K562 (cell line): Measurements from ENCODE around the gene NOTO. TPM values are rescaled to one million over a fixed set of nuclear protein-coding genes. Genes with fewer than 3 reads are reported as not detected.

Experiments
- AFF4 ChIP-seq: sonication (generic); formaldehyde crosslinking; IDR thresholded peaks from 2 replicates; pipeline ENCODE4 v1.8.0; 2023; ENCODE audit warnings: mild to moderate bottlenecking, missing genetic modification reagents
- BMI1 ChIP-seq: fragments of 150-350 bp; IDR thresholded peaks from 2 replicates; pipeline ENCODE4 v1.6.1; 2014; ENCODE audit warnings: low read length
- CHD4 ChIP-seq: fragments of 200-600 bp; sonication (generic); IDR thresholded peaks from 3 replicates; pipeline ENCODE4 v1.6.1; 2012; ENCODE audit warnings: low read depth, mild to moderate bottlenecking, mixed read lengths, low read length, inconsistent platforms; ENCODE audit not compliant: insufficient read depth, insufficient replicate concordance, poor library complexity, severe bottlenecking
- DACH1 ChIP-seq: fragments of 450-650 bp; IDR thresholded peaks from 2 replicates; pipeline ENCODE4 v1.6.1; 2018; ENCODE audit not compliant: partially characterized antibody
- KLF13 ChIP-seq: fragments of 450-650 bp; IDR thresholded peaks from 2 replicates; pipeline ENCODE4 v1.6.1; 2016; ENCODE audit warnings: missing genetic modification characterization, low read depth, mild to moderate bottlenecking, missing compliant biosample characterization, moderate library complexity, borderline replicate concordance
- MLLT1 ChIP-seq, 2 experiments: fragments of 450-650 bp; IDR thresholded peaks; 2 replicates each; pipeline ENCODE4 v1.6.1; 2016
- MXI1 ChIP-seq: IDR thresholded peaks from 2 replicates; pipeline ENCODE4 v1.6.1; 2011; ENCODE audit warnings: low read depth, mild to moderate bottlenecking, improper control_type of control experiment, low read length
- RAD51 ChIP-seq: fragments of 450-650 bp; IDR thresholded peaks from 2 replicates; pipeline ENCODE4 v1.7.1; 2016; ENCODE audit warnings: low read depth, mild to moderate bottlenecking, borderline replicate concordance
- SMARCC2 ChIP-seq: fragments of 450-650 bp; IDR thresholded peaks from 2 replicates; pipeline ENCODE4 v1.6.1; 2017; ENCODE audit warnings: antibody characterized with exemption, moderate library complexity, mild to moderate bottlenecking, low read depth
- SRSF1 ChIP-seq: fragments of 200-400 bp; formaldehyde crosslinking; IDR thresholded peaks from 2 replicates; pipeline ENCODE4 v1.6.1; 2017; ENCODE audit warnings: mild to moderate bottlenecking, low read depth, low read length, moderate library complexity
- TBP ChIP-seq: optimal IDR thresholded peaks from 2 replicates; pipeline ENCODE3; 2011; ENCODE audit warnings: low read depth, low read length, improper control_type of control experiment
- TFE3 ChIP-seq: fragments of 450-650 bp; formaldehyde crosslinking; IDR thresholded peaks from 2 replicates; pipeline ENCODE4 v1.4.0; 2020; ENCODE audit warnings: mild to moderate bottlenecking, mixed read lengths
- VEZF1 ChIP-seq: fragments of 200-800 bp; sonication (Bioruptor generic); IDR thresholded peaks from 2 replicates; pipeline ENCODE4 v1.6.1; 2017; ENCODE audit warnings: missing genetic modification characterization, missing compliant biosample characterization
- ZKSCAN3 ChIP-seq: fragments of 250-450 bp; sonication (Bioruptor Pico); IDR thresholded peaks from 2 replicates; pipeline ENCODE4 v1.4.0; 2020
- ZNF449 ChIP-seq: fragments of 250-450 bp; sonication (Bioruptor Pico); IDR thresholded peaks from 2 replicates; pipeline ENCODE4 v1.8.0; 2022; ENCODE audit warnings: moderate library complexity, mild to moderate bottlenecking, inconsistent platforms
- ZNF655 ChIP-seq: fragments of 250-450 bp; sonication (Bioruptor Pico); IDR thresholded peaks from 2 replicates; pipeline ENCODE4 v1.5.0; 2021
- ZZZ3 ChIP-seq: fragments of 450-650 bp; IDR thresholded peaks from 2 replicates; pipeline ENCODE4 v1.6.1; 2016; ENCODE audit warnings: antibody characterized with exemption, mild to moderate bottlenecking, moderate library complexity
- polyA plus RNA-seq, 8 experiments: library from polyadenylated mRNA; depleted of rRNA in 4 of 8; stranded (reverse) in 5 of 8; unstranded in 3 of 8; fragments of >200 nt; fragmentation: Nextera tagmentation in 2 of 8; fragmentation: Illumina TruSeq in 1 of 8; extraction: Ambion mirVana in 2 of 8; extraction: Trizol in 1 of 8; gene quantifications; 2 replicates each; pipeline versions ENCODE4 v1.2.1 to v1.2.3, GENCODE V29; 2011 to 2014; ENCODE audit warnings: inconsistent platforms in 1 of 8, missing spikeins in 1 of 8
- total RNA-seq, 7 experiments: library from RNA; depleted of rRNA in 6 of 7; stranded (reverse); fragments of >200 nt in 6 of 7; fragmentation: Illumina TruSeq in 2 of 7; extraction: Trizol in 2 of 7; gene quantifications; 2 replicates each; pipeline versions ENCODE4 v1.2.1 to v1.2.3, GENCODE V29; 2011 to 2021; ENCODE audit warnings: low replicate concordance in 1 of 7

Gene NOTO
- total and polyA plus RNA-seq, 9 of the 15 experiments (the other 6 are each of a cell fraction or from before 2014, with no cell fraction given) = not detected

- TF ChIP-seq VEZF1 (CRISPR knock-in tag) (peak; percentile 79), DACH1 (no peak), SRSF1 (no peak), BMI1 (no peak), MLLT1 (IDR thresholded peaks at IDR 0.05) (no peak), CHD4 (no peak), ZNF655 (no peak), ZNF449 (CRISPR knock-in tag) (no peak), TBP (peak; percentile 43), TFE3 (CRISPR knock-in tag) (no peak), ZKSCAN3 (CRISPR knock-in tag) (no peak), KLF13 (no peak), SMARCC2 (no peak), MXI1 (no peak), AFF4 (CRISPR knock-in tag) (no peak), ZZZ3 (no peak), RAD51 (no peak)
Measured at GRCh38 chr2:73175663-73176204, 26.6 kb upstream of the NOTO start (continued).
